CD4-positive, alpha-beta T cell (primary cell): ENCODE measurements around the gene PRR18. TPM values are rescaled to one million over a fixed set of nuclear protein-coding genes. Genes with fewer than 3 reads are reported as not detected.

ENCODE experiments used
- ATAC-seq: fragments of 200-7000 bp; cut with Tn5 transposase; one replicate; pipeline ENCODE4 v1.10.0; 2022; ENCODE audit warnings: mild to moderate bottlenecking; ENCODE audit not compliant: poor library complexity
- CTCF ChIA-PET: fragments of 350-600 bp; sonication (Branson Sonifier 250); formaldehyde crosslinking; loops from one replicate; lab custom pipeline; 2021; ENCODE audit warnings: antibody characterized with exemption, inconsistent platforms; lab: Charles Lee
- POLR2A ChIA-PET: fragments of 350-600 bp; sonication (Branson Sonifier 250); formaldehyde crosslinking; loops from one replicate; lab custom pipeline; 2021; ENCODE audit warnings: antibody characterized with exemption, inconsistent platforms; lab: Charles Lee
- DNase-seq, 14 experiments: peaks; one replicate each; pipeline ENCODE4 v3.0.0-alpha.2; 2013 to 2020; ENCODE audit warnings: mixed read lengths in 2 of 14
- H3K27ac ChIP-seq, 2 donors: one replicate each; pipeline versions ENCODE4 v1.5.1 to v1.7.0; 2013; ENCODE audit warnings: low read length in 2 of 2, low read depth in 1 of 2, mild to moderate bottlenecking in 1 of 2
- H3K27me3 ChIP-seq, 2 experiments: 1 replicate in 1 of 2; 2 replicates in 1 of 2; pipeline versions ENCODE4 v1.6.1 to v1.7.0; 2013; ENCODE audit warnings: low read length in 2 of 2, control low read depth in 1 of 2, mild to moderate bottlenecking in 1 of 2, moderate library complexity in 1 of 2; ENCODE audit not compliant: insufficient read depth in 2 of 2, control insufficient read depth in 1 of 2
- H3K36me3 ChIP-seq: one replicate; pipeline ENCODE4 v1.6.1; 2013; ENCODE audit warnings: low read length, control low read depth; ENCODE audit not compliant: insufficient read depth
- H3K4me1 ChIP-seq: one replicate; pipeline ENCODE4 v1.6.1; 2013; ENCODE audit warnings: low read length, control low read depth; ENCODE audit not compliant: insufficient read depth
- H3K4me3 ChIP-seq: one replicate; pipeline ENCODE4 v1.5.1; 2013; ENCODE audit warnings: mild to moderate bottlenecking, low read length, moderate library complexity
- H3K9me3 ChIP-seq, 2 experiments: 1 replicate in 1 of 2; 2 replicates in 1 of 2; pipeline versions ENCODE4 v1.6.1 to v1.7.0; 2013; ENCODE audit warnings: low read length in 2 of 2, mild to moderate bottlenecking in 2 of 2, control low read depth in 1 of 2, moderate library complexity in 1 of 2; ENCODE audit not compliant: control insufficient read depth in 1 of 2, insufficient read depth in 1 of 2
- H3K27ac Mint-ChIP-seq: one replicate; pipeline ENCODE4 v1.8.0; 2020; ENCODE audit warnings: mixed read lengths
- H3K27me3 Mint-ChIP-seq: one replicate; pipeline ENCODE4 v1.8.0; 2021; ENCODE audit warnings: mixed read lengths
- H3K36me3 Mint-ChIP-seq: one replicate; pipeline ENCODE4 v1.8.0; 2021; ENCODE audit warnings: low read depth, mixed read lengths
- H3K4me1 Mint-ChIP-seq: one replicate; pipeline ENCODE4 v1.8.0; 2021; ENCODE audit warnings: low read depth, mixed read lengths
- H3K4me3 Mint-ChIP-seq: one replicate; pipeline ENCODE4 v1.8.0; 2020; ENCODE audit warnings: mild to moderate bottlenecking, mixed read lengths
- H3K9me3 Mint-ChIP-seq: one replicate; pipeline ENCODE4 v1.8.0; 2020; ENCODE audit warnings: mixed read lengths
- CTCF ChIP-seq: fragments of 200-600 bp; IDR thresholded peaks from one replicate; pipeline ENCODE4 v1.8.0; 2022; ENCODE audit warnings: antibody characterized with exemption, mild to moderate bottlenecking
- intact Hi-C, 2 experiments: fragments of 100-400 bp; cut with DNase I in 1 of 2; cut with micrococcal nuclease in 1 of 2; formaldehyde crosslinking; loops; one replicate each; pipeline versions ENCODE4 v1.15.1 to v1.9.0; 2023 to 2025; cut with DNase I, micrococcal nuclease
- total RNA-seq, 174 experiments: library from RNA in 2 of 174; stranded (reverse) in 2 of 174; gene quantifications; one replicate each; pipeline ENCODE4 v1.2.3 and lab custom pipeline; 2021 to 2026

PRR18 gene
- total RNA-seq, 2 experiments from 2014 or later = not detected

GRCh38 chr6:166301611-166302529, 6.3 kb downstream of the PRR18 start:
- ATAC-seq = no peak
- H3K9me3 Mint-ChIP-seq = no peaks in the 10 kb centered on the region
- POLR2A ChIA-PET = no interaction called here

GRCh38 chr6:166300357-166300987, 7.7 kb downstream of the PRR18 start:
- Mint-ChIP-seq H3K27me3 (peaks cover 65% of the 10 kb centered on the region), H3K4me1 (no peaks in the 10 kb centered on the region), H3K36me3 (no peaks in the 10 kb centered on the region), H3K9me3 (no peaks in the 10 kb centered on the region), H3K27ac (no peak overlapping the region), H3K4me3 (no peak overlapping the region)
- H3K4me3 ChIP-seq = no peak overlapping the region
- no peaks in the 10 kb centered on the region for H3K36me3 ChIP-seq
- no peaks in the 10 kb centered on the region for H3K4me1 ChIP-seq
- ChIA-PET POLR2A (no interaction called here), CTCF (no interaction called here)
- no peak for TF ChIP-seq CTCF
- DNase-seq = no peak
- no peak for ATAC-seq
- no peaks in the 10 kb centered on the region for H3K9me3 ChIP-seq
- H3K27ac ChIP-seq = no peak overlapping the region
- intact Hi-C loops = no loop called here
- H3K27me3 ChIP-seq = peaks cover 7 to 22% of the 10 kb centered on the region in 2 experiments

More at GRCh38 chr6:166301611-166302529, 6.3 kb downstream of the PRR18 start:
- H3K27me3 Mint-ChIP-seq = peaks cover 70% of the 10 kb centered on the region
- H3K36me3 Mint-ChIP-seq = no peaks in the 10 kb centered on the region
- H3K4me3 ChIP-seq = no peak overlapping the region
- CTCF ChIA-PET = no interaction called here
- H3K4me1 ChIP-seq = peaks cover 2% of the 10 kb centered on the region
- intact Hi-C loops = no loop called here
- no peak for TF ChIP-seq CTCF
- no peak overlapping the region for H3K27ac ChIP-seq
- no peaks in the 10 kb centered on the region for H3K36me3 ChIP-seq
- peaks cover 8% of the 10 kb centered on the region for H3K4me1 Mint-ChIP-seq
- H3K4me3 Mint-ChIP-seq = no peak overlapping the region
- H3K27ac Mint-ChIP-seq = no peak overlapping the region
- DNase-seq = no peak
- peaks cover 18 to 36% of the 10 kb centered on the region in 2 experiments for H3K27me3 ChIP-seq
- H3K9me3 ChIP-seq = peaks cover 0 to 6% of the 10 kb centered on the region in 2 experiments

- TF ChIP-seq CTCF = no peak
- H3K4me1 ChIP-seq = no peaks in the 10 kb centered on the region
- no peaks in the 10 kb centered on the region for H3K9me3 Mint-ChIP-seq
- no peaks in the 10 kb centered on the region for H3K36me3 Mint-ChIP-seq
- H3K27me3 Mint-ChIP-seq = peaks cover 50% of the 10 kb centered on the region
- H3K4me3 ChIP-seq = no peak overlapping the region
- ChIA-PET POLR2A (no interaction called here), CTCF (no interaction called here)
- no peak for DNase-seq
- H3K27ac Mint-ChIP-seq = no peak overlapping the region
- no peak overlapping the region for H3K27ac ChIP-seq
- intact Hi-C loops = no loop called here
- no peaks in the 10 kb centered on the region for H3K4me1 Mint-ChIP-seq
- H3K36me3 ChIP-seq = no peaks in the 10 kb centered on the region
- H3K4me3 Mint-ChIP-seq = no peak overlapping the region
- no peaks in the 10 kb centered on the region for H3K9me3 ChIP-seq
- peaks cover 1 to 3% of the 10 kb centered on the region in 2 experiments for H3K27me3 ChIP-seq
- ATAC-seq = no peak
These were observed 10.6 kb downstream of the PRR18 start for GRCh38 chr6:166297606-166298005.
